ENCODE measurements around the gene PIP5K1C.

The PIP5K1C gene

DNA sequence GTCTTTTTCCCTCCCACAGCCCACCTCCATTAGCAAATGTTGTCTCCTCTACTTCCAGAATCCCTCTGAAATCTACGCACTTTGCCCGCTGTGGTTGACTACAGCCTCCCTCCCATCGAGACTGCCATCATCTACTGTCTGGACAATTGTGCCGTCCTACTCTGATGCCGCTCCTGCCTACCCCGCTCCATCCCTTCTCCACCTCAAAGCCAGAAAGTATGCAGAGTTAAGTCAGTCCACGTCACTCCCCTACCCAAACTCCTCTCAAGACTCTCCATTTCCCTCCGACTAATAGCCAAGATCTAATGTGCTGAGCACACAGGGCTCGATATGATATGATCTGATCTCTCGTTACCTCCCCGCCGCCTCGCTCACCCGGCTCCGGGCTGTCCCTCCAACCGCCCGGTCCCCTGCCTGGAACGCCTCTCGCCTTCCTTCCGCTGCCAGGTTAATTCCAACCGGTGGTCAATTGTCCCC lies 74.2 kb downstream of the PIP5K1C start:
- no peak for DNase-seq (ENCODE audit: low spot score)

DNA sequence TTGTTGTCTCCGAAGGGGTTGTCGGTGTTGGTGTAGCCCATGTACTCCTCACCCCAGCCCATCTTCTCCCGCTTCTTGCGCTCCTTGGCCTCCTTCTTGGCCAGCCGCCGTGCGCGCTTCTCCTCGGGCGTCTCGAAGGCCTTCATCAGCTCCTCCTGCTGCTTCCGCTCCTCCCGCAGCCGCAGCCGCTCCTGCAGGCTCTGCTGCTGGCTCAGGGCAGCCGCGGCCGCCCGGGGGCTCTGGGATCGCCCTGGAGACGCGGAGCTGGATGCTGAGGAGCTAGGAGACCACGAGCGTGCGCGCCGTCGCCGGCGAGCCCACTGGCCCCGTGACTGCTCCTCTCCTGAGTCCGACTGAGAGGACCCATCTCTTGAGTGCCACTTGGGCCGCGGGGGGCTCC lies 76.6 kb downstream of the PIP5K1C start:
- DNase-seq (ENCODE audit: low spot score) = no peak

DNA sequence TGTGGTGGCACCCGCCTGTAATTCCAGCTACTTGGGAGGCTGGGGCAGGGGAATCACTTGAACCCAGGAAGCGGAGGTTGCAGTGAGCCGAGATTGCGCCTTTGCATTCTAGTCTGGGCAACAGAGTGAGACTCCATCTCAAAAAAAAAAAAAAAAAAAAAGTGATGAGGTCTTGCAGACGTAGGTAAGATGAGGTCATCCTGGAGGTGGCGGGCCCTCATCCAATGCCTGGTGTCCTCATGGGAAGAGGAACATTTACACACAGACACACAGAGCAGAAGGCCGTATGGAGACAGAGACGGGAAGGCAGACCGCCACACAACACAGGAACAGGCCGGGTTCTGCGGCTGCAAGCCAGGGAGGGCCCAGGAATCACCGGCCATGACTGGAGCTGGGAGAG lies 78.0 kb downstream of the PIP5K1C start:
- DNase-seq (ENCODE audit: low spot score) = no peak

DNA sequence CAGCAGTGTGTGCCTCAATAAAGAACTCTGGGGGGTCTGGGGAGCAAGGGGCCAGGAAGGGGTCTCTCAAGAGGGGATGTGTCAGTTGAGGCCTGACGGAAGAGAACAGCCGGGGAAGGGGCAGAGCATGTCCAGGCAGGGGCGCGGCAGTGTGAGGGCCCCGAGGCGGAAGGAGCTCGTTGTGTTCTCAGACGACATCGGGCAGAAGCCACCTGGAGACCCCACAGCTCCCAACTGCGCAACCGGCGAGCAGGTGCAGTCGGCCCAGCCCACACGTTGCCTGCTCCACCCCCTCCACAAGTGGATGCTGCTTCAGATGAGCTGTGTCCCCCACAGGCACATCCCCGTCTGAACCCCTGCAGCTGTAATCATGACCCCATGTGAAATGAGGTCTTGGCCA lies 78.6 kb downstream of the PIP5K1C start:
- no peak for DNase-seq (ENCODE audit: low spot score)

DNA sequence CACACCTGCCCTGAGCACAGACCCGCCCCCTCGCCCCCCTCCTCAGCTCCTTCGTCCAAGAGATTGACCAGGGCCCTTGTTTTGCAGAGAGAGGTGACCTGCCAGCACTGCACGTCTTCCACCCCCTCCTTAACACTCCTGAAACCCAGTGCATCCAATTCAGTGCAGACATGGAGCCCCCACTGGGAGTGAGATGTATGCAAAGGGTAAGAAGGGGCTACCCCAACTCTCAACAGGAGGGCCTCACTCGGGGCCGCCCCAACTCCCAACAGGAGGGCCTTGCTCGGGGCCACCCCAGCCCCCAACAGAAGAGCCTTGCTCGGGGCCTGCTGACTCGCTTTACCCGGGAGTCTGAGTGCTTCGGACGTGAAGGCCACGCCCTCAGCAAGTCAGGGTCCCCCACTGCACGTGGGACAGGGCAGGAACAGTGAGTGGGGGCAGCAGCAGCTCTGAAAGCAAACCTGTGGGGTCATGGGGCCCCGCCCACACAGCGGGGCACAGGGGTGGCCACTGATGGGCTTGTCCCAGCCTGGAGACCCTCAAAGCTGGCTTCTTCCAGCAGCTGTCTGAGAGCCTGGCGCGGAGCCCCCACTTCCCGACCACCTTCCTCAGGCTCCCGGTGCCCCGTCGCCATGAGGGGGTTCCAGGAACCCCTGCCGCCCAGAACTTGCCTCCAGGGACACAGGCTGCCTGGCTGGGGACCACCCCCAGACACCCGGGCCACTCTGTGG lies 79.3 kb downstream of the PIP5K1C start:
- no peak for DNase-seq (ENCODE audit: low spot score)

DNA sequence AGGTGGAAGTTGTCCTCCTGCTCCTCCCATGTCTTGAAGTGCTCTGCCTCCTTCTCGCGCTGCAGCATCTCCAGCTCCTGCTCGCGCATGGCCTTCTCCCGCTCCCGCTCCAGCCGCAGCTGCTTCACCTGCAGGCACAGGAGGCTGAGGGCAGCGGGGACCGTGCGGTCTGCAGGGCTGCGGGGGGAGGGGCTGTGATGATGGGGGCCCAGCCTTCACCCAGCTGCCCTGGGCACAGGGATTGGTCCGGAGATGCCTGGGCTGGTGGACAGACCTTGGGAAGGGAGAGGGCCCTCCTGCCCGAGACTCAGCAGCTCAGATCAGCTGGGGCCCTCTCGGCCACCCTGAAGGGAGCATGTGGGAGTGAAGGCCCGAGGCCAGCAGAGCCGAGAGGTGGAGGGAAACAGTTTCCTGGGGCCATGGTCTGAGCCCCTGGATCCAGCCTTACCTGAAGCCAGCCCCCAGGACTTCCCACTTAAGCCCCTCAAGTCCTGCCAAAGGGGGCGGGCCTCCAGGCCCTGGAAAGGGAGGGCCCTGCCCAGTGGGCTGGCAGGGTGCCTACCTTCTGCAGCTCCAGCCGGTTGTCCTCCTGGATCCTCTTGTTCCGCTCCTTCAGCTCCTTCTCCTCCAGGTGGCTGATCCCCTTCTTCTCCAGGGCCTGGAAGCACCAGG lies 80.0 kb downstream of the PIP5K1C start:
- no peak for DNase-seq (ENCODE audit: low spot score)

DNA sequence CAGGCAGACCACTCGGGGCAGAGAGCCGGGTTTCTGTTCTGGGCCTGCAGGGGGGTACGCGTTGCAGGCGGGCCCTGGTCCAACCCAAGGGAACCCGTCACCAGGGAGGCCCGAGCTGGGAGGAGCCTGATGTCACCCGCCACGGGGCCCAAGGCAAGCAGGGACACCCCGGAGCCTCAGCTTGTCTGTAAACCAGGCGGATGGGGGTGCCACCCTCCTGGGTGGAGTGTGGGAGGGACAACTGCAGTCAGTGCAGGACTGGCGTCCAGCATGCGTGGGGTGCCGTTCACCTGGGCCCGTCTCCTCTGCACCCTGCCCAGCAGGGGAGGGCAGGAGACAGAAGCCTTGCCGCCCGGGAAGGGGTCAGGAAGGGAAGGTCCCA lies 80.6 kb downstream of the PIP5K1C start:
- no peak for DNase-seq (ENCODE audit: low spot score)

DNA sequence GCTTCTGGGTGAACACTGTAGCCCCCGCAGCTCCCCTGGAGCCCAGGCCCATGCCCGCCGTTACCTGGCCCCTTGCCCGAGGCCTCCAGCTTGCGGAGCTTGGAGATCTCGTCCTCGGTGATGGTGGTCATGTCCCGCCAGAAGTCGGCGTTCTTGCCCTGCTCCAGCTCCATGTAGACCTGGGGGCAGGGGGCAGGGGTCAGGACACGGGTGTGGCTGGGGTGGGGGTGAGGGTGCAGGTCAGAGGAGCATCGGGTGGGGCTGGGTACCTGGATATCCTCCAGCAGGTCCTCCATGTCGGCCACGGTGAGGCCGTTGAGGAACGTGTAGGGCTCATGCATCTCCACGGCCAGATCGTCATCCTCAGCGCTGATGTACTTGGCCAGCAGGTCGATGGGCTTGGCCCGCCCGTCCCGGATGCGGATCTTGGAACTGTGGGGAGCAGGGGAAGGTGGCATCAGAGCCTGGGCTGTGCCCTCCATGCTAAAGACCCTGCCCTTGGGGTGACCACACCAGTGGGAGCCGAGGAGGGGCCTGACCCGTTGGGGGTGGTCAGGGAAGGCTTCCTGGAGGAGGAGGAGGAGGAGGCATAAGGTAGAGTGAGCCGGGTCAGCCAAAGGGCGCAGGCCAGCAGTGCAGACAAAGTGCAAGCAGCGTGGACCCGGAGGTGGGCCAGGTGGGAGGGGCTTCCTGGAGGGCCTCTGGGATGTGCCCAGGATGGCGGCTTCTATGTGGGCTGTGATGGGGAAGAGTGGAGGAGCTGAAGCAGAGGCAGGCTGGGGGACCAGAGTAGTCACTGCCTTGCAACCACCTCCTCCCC lies 81.2 kb downstream of the PIP5K1C start:
- DNase-seq (ENCODE audit: low spot score) = no peak

DNA sequence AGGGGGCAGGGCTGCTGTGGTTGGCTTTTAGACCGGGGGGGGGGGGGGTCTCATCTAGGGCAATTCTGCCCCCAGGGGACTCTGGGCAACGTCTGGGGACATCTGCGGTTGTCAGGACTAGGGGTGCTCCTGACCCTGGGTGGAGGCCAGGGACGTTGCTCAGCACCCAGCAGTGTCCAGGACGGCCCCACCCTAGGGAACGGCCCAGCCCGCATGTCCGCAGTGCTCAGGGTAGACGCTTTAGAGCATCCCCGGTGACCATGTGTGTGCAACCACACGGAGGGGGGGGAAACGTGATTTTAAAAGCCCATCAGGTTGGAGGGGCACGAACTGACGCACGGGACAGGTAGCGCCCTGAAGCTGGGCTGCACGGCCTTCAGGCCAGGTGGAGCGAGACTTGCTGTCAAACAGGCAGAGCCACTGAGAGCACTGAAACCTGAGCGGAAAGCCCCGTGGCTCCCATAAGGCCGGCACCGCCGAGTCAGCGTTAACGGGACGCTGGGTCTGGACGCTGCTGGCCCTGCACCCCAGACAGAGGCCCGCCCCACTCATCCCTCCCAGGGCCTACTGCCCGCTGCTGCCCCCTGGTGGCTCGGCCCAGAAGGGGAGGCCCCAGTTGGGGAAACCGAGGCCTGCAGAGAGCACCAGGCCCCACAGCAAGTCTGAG lies 82.0 kb downstream of the PIP5K1C start:
- peak; percentile 28 for DNase-seq (ENCODE audit: low spot score)

DNA sequence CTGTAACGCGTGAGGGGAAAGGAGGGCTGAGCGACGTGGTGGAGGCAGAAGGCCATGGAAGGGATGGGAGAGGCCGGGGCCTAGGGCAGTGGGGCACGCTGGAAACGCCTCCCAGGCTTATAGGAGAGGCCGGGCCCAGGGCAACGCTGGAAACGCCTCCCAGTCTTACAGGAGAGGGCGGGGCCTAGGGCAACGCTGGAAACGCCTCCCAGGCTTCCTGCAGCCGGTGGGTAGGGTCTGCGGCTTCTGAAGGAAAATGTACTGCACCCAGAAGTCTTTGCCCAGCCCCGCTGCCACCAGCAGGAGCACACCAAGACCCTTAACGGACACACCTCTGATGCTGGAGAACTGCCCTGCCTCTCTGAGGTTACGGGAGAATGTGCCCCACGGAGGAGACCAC lies 82.8 kb downstream of the PIP5K1C start:
- peak; percentile 52 for DNase-seq (ENCODE audit: low spot score)

DNA sequence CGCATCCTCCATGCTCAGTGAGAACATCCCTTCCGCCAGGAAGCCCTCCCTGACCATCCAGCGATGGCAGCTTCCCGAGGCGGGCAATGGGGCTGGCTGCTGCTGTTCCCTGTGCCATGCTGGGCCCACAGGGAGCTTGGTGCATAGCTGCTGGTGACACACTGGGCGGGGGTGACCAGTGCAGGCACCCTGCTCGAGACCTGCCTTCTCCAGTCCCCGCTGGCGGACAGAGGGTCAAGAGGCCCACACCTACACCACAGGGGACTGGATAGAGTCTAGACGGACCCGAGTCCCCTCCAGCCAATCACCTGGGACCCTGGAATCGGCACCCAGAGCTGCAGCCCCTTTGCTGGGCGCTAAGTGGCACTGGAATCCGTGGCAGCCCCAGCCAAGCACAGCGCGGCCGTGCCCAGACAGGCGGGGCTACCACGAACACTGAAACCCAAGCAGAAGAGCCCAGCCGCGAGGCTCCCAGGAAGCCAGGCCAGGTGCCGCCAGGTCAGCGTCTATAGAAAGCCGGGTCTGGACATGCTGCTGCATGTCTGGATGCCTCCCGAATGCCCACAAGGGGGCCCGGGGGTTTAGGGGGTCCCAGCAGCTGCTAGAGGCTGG lies 84.6 kb downstream of the PIP5K1C start:
- no peak for DNase-seq (ENCODE audit: low spot score)

DNA sequence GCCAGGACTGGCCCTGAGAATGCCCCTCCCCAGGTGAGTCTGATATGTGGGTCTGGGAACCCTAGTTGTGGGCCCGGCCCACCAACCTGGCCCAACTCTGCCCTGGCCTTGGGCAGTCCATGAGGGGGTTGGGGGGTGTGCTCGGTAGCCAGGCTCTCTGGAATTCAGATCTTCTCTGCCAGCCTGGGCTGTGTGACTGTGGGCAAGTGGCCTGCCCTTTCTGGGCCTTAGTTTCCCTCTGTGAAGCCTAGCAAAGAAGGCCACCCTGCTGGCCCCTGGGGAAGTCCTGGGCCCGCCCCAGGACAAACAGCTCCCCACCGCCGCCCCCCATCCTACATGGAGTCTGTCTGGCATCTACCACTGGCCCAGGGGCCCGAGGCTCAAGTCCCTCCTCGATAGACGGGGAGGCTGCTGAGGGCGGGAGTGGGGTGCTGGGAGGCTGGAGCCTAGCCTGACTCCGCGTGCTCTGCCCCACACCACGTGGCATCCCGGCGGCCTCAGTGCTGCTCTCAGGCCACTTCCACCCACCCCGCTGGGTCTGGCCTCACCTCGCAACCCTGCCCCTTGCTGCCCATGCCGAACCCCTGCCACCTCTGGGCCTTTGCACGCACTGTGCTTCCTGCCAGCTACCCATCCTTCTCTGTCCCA lies 85.3 kb downstream of the PIP5K1C start:
- DNase-seq (ENCODE audit: low spot score) = no peak

DNA sequence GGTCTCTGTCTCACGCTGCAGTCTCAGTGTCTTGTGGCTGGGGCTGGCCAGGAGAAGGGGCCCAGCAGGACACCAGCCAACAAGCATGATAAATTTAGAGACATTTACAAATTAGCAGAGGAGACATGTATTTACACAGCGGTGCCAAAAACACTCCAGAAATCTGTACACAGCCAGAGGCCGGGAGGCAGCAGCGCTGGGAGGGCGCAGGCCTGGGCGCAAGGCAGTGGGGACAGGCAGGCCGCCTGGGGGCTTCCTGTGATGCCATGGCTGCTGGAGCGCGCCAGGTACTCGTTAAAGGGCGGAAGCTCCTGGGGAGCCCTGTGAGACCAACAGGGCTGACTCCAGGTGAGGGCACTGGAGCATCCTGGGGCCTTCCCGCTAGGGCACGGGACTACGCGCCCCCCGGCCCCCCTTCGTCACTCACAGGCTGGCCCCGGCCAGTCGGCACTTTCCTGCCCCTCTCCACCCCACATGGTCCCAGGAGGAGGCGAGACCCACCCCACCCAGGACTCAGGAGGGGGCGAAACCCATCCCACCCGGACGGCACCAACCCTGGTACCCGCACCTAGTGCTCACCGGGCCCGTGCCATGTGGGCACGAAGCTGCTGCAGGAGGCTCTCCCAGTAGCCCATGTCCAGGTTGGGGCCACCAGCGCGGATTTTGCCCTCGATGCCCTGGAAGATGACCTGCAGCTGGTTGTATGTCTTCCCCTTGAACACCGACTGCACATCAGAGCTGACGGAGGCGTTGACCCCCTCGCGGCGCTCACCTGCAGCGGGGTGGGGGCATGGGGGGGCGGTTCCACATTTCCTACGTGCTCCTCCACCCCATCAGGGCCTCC lies 86.2 kb downstream of the PIP5K1C start:
- DNase-seq (ENCODE audit: low spot score) = no peak

DNA sequence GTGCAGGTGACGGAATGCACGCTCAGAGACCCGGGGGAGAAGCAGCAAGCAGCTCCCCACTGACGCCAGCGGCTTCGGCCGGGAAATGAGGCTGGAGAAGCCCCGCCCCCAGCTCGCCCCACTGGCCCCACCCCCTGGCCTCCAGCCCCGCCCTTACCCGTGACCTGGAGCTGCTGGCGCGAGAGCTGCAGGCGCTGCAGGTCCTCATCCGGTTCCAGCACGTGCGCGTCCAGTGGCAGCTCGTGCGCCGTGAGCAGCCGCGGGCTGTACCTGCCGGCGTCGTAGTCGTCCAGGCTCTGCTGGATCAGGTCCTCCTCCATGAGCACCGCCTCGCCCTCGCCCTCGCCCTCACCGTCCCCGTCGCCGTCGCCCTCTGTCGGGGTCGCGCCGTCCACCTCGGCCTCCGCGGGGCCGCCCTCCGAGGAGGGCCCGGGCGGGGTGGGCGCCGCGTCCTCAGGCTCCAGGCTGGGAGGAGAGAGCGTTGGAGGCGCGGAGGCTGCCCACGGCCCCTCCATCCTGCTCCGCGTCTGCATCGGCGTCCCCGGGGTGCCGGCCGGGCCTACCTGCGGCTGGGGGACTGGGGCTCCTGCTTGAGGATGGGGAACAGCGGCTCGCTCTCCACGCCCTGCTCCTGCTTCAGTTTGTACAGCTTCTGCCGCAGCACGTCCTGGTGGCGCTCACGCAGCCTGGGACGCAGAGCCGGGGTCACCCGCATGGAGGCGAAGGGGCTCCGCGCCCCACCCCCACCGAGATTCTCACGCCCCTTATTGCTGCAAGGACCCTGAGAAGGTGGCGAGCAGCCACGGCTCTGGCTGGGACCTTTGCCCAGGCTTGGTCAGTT lies 87.1 kb downstream of the PIP5K1C start:
- no peak for DNase-seq (ENCODE audit: low spot score)

DNA sequence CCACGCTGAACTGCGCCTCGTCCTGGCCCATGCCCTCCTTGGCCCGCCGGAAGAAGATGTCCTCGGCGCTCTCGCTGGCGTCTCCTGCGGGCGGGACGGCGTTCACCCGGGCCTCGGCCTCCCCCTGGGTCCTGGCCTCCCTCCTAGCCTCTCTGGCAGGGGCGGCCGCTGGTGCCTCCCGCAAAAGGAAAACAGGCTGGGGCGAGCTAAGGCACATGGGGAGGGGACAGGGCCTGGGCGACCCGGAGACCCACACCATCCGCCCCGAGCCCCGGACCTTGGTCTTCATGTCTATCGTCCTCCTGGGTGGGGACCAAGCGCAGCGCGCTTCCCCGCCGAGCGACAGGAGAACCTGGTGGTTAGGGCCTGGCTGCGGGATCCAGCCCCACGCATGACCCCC lies 87.9 kb downstream of the PIP5K1C start:
- DNase-seq (ENCODE audit: low spot score) = no peak

DNA sequence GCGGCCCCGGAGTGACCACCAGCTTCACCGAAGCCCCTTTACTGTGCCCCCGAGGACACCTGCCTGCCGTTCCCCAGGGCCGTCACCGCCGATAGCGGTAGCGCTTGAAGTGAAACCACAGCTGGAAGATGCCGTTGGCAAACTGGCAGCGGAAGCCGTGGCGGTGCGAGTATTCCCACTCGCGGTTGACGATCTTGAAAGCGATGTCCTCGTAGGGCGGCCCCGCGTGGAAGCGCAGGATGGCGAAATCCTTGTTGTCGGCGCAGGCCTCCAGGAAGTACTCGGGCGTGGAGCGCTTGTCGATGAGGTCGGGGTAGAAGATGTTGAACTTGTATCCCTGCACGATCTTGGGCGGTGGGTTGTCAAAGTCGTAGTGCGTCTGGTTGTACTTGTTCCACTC lies 88.4 kb downstream of the PIP5K1C start:
- DNase-seq (ENCODE audit: low spot score) = no peak

DNA sequence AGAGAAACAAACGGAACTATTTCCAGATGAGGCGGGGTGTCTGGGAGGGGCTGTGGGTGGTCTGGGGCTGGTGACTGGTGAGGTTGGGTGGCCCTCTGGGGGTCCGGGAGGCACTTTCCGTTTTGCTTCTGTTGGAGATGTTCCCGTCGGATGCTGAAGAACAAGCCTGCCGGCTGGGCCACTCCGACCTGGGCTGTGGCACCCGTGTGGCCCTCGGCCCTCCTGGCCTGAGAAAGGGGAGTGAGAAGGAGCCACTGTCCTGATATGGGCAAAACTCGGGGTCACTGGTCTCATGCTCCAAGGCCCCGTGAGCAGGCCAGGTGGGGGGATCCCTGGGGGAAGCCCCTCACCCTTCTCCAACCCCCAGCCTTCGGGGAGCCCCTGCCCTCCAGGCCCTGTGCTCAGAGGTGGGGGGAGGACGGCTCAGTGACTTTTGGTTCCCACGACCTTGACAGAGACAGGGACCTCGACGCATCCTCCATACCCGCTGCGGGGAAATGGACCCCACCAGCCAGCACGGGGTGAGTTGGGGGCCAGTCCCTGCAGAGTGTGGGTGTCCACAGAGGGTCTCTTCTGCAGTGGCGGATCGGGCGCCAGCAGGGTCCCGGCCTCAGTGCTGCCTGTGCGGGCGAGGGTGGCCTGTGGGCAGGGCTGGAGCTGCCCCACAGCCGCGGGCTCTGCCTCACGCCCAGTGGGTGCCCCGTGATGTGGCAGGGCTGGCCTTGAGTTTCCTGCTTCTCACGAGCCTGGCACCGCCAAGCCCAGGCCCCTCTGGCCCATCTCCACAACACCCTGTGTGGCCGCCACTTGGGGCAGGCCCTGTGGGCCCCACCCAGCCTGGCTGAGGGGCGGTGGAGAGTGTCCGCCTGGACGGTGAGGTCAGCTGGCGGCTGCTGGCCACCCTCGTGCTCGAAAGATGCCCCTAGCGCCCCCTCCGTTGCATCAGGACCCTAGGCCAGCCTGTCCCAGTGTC lies 89.2 kb downstream of the PIP5K1C start:
- no peak for DNase-seq (ENCODE audit: low spot score)

Data from cerebellar cortex (tissue), 1 donor.